H9 (cell line): ENCODE results near the gene NINL. TPM values are rescaled to one million over a fixed set of nuclear protein-coding genes. Genes with fewer than 3 reads are reported as not detected.

Experiments used
- DNase-seq: peaks from one replicate; pipeline ENCODE4 v3.0.0-alpha.2; 2017
- H2AFZ ChIP-seq: one replicate; pipeline ENCODE4 v1.6.1; 2013; ENCODE audit warnings: mild to moderate bottlenecking, low read length, control low read depth, moderate library complexity
- H2AK5ac ChIP-seq: 2 replicates; pipeline ENCODE4 v1.6.1; 2013; ENCODE audit warnings: low read length, control low read depth, mixed read lengths; ENCODE audit not compliant: insufficient read length
- H2BK120ac ChIP-seq: one replicate; pipeline ENCODE4 v1.6.1; 2013; ENCODE audit warnings: low read depth, mild to moderate bottlenecking, low read length, control low read depth, inconsistent platforms; ENCODE audit not compliant: poor library complexity, severe bottlenecking
- H2BK12ac ChIP-seq: 2 replicates; pipeline ENCODE4 v1.6.1; 2013; ENCODE audit warnings: low read length, control low read depth, mixed read lengths, low read depth; ENCODE audit not compliant: insufficient read length
- H2BK15ac ChIP-seq: 2 replicates; pipeline ENCODE4 v1.6.1; 2013; ENCODE audit warnings: low read depth, low read length, control low read depth
- H2BK20ac ChIP-seq: one replicate; pipeline ENCODE4 v1.6.1; 2013; ENCODE audit warnings: low read depth, mild to moderate bottlenecking, low read length, control low read depth, inconsistent platforms; ENCODE audit not compliant: poor library complexity, severe bottlenecking
- H2BK5ac ChIP-seq: 2 replicates; pipeline ENCODE4 v1.6.1; 2013; ENCODE audit warnings: low read length, control low read depth, mixed read lengths; ENCODE audit not compliant: insufficient read length
- H3K14ac ChIP-seq: 2 replicates; pipeline ENCODE4 v1.6.1; 2013; ENCODE audit warnings: low read length, control low read depth; ENCODE audit not compliant: insufficient read depth
- H3K18ac ChIP-seq: 2 replicates; pipeline ENCODE4 v1.6.1; 2013; ENCODE audit warnings: low read depth, mild to moderate bottlenecking, mixed read lengths, low read length, control low read depth; ENCODE audit not compliant: insufficient read length
- H3K23ac ChIP-seq: 2 replicates; pipeline ENCODE4 v1.6.1; 2013; ENCODE audit warnings: low read length, control low read depth, mixed read lengths, low read depth; ENCODE audit not compliant: insufficient read length
- H3K23me2 ChIP-seq: 2 replicates; pipeline ENCODE4 v1.6.1; 2013; ENCODE audit warnings: low read depth, mild to moderate bottlenecking, mixed read lengths, low read length, control low read depth; ENCODE audit not compliant: insufficient read length, poor library complexity, severe bottlenecking
- H3K27ac ChIP-seq: 2 replicates; pipeline ENCODE4 v1.5.1; 2013; ENCODE audit warnings: low read length, control low read depth, mixed read lengths, low read depth; ENCODE audit not compliant: insufficient read length
- H3K27me3 ChIP-seq: 2 replicates; pipeline ENCODE4 v1.6.1; 2013; ENCODE audit warnings: low read length, control low read depth, inconsistent platforms; ENCODE audit not compliant: insufficient read depth
- H3K4ac ChIP-seq: 2 replicates; pipeline ENCODE4 v1.6.1; 2013; ENCODE audit warnings: low read depth, mild to moderate bottlenecking, control low read depth, inconsistent platforms, low read length, moderate library complexity
- H3K4me1 ChIP-seq: 2 replicates; pipeline ENCODE4 v1.6.1; 2013; ENCODE audit warnings: low read length, control low read depth, inconsistent platforms; ENCODE audit not compliant: insufficient read depth
- H3K4me2 ChIP-seq: 2 replicates; pipeline ENCODE4 v1.6.1; 2013; ENCODE audit warnings: low read length, control low read depth, mixed read lengths; ENCODE audit not compliant: insufficient read length, insufficient read depth
- H3K56ac ChIP-seq: 2 replicates; pipeline ENCODE4 v1.6.1; 2013; ENCODE audit warnings: low read depth, mild to moderate bottlenecking, mixed read lengths, low read length, control low read depth; ENCODE audit not compliant: insufficient read length
- H3K79me1 ChIP-seq: 2 replicates; pipeline ENCODE4 v1.6.1; 2013; ENCODE audit warnings: low read depth, mild to moderate bottlenecking, moderate library complexity, low read length, control low read depth, inconsistent platforms; ENCODE audit not compliant: insufficient read depth, poor library complexity, severe bottlenecking
- H3K79me2 ChIP-seq: 2 replicates; pipeline ENCODE4 v1.6.1; 2013; ENCODE audit warnings: low read length, control low read depth, inconsistent platforms; ENCODE audit not compliant: insufficient read depth
- H3K9ac ChIP-seq: 2 replicates; pipeline ENCODE4 v1.6.1; 2013; ENCODE audit warnings: low read length, control low read depth, mixed read lengths; ENCODE audit not compliant: insufficient read length; ENCODE audit errors: extremely low read depth
- H3K9me3 ChIP-seq: one replicate; pipeline ENCODE4 v1.6.1; 2013; ENCODE audit warnings: low read depth, low read length, inconsistent platforms; ENCODE audit not compliant: control insufficient read depth
- H3T11ph ChIP-seq: one replicate; pipeline ENCODE4 v1.6.1; 2013; ENCODE audit warnings: mild to moderate bottlenecking, low read length, control low read depth, inconsistent platforms
- H4K20me1 ChIP-seq: one replicate; pipeline ENCODE4 v1.6.1; 2013; ENCODE audit not compliant: control insufficient read depth, insufficient read length, insufficient read depth
- H4K5ac ChIP-seq: 2 replicates; pipeline ENCODE4 v1.6.1; 2013; ENCODE audit warnings: low read depth, mild to moderate bottlenecking, mixed read lengths, low read length, control low read depth; ENCODE audit not compliant: insufficient read length
- H4K8ac ChIP-seq: replicated peaks from 2 replicates; pipeline ENCODE4 v1.6.1; 2013; ENCODE audit warnings: low read length, control low read depth, mixed read lengths, low read depth; ENCODE audit not compliant: insufficient read length
- H4K91ac ChIP-seq: 2 replicates; pipeline ENCODE4 v1.6.1; 2013; ENCODE audit warnings: low read depth, mild to moderate bottlenecking, moderate library complexity, mixed read lengths, low read length, control low read depth; ENCODE audit not compliant: insufficient read length
- H3K27ac Mint-ChIP-seq, 3 experiments: 2 replicates in 2 of 3; 3 replicates in 1 of 3; pipeline ENCODE4 v1.8.0; 2020 to 2021; ENCODE audit warnings: mixed read lengths in 3 of 3, mild to moderate bottlenecking in 1 of 3, moderate library complexity in 1 of 3
- H3K27me3 Mint-ChIP-seq: 2 replicates; pipeline ENCODE4 v1.8.0; 2021; ENCODE audit warnings: low read depth, mild to moderate bottlenecking, moderate library complexity, mixed read lengths
- H3K36me3 Mint-ChIP-seq, 3 experiments: 2 replicates in 2 of 3; 3 replicates in 1 of 3; pipeline ENCODE4 v1.8.0; 2020 to 2021; ENCODE audit warnings: low read depth in 3 of 3, mixed read lengths in 3 of 3; ENCODE audit not compliant: insufficient read depth in 1 of 3
- H3K4me1 Mint-ChIP-seq, 2 experiments: 2 replicates each; pipeline ENCODE4 v1.8.0; 2020; ENCODE audit warnings: mixed read lengths in 2 of 2
- H3K4me3 Mint-ChIP-seq, 2 experiments: 2 replicates in 1 of 2; 3 replicates in 1 of 2; pipeline ENCODE4 v1.8.0; 2020 to 2021; ENCODE audit warnings: mild to moderate bottlenecking in 2 of 2, mixed read lengths in 2 of 2, moderate library complexity in 1 of 2
- H3K9me3 Mint-ChIP-seq, 2 experiments: 2 replicates in 1 of 2; 3 replicates in 1 of 2; pipeline ENCODE4 v1.8.0; 2020; ENCODE audit warnings: mild to moderate bottlenecking in 2 of 2, mixed read lengths in 2 of 2, moderate library complexity in 1 of 2
- CTCF ChIP-seq: fragments of 200-600 bp; sonication (generic); conservative IDR thresholded peaks from 3 replicates; pipeline ENCODE4 v1.8.0; 2021; ENCODE audit warnings: antibody characterized with exemption, mild to moderate bottlenecking
- WGBS: extraction: QIAGEN DNeasy Blood & Tissue Kit; methylation state at CpG from one replicate; pipeline ENCODE4 v1.1.7; 2013; ENCODE audit warnings: missing lambda C conversion rate, low lambda C conversion rate, mixed read lengths; ENCODE audit not compliant: insufficient read length; ENCODE audit errors: extremely low coverage; 5-methylcytosine and 5-hydroxymethylcytosine counted together
- total RNA-seq: library from RNA; stranded (reverse); gene quantifications from 2 replicates; pipeline ENCODE4 v1.2.1, GENCODE V29; 2021

NINL gene
- total RNA-seq, 1 experiment from 2014 or later, result 34.3 TPM

- H4K91ac ChIP-seq, result no peak overlapping the region
- H3T11ph ChIP-seq, result no peak overlapping the region
- Mint-ChIP-seq H3K36me3 (peaks cover 0 to 7% (median 0%) of the 10 kb centered on the region in 3 experiments; a peak in 4 of 7 replicates), H3K4me1 (peaks cover 35 to 40% of the 10 kb centered on the region in 2 experiments), H3K27me3 (peaks cover 15% of the 10 kb centered on the region), H3K27ac (peak overlapping the region in 1 of 3 experiments; percentile 19; a peak in 1 of 7 replicates), H3K4me3 (peak overlapping the region; percentile 83 to 84), H3K9me3 (peaks cover 3 to 7% of the 10 kb centered on the region in 2 experiments; a peak in 3 of 5 replicates)
- no peak overlapping the region for H3K56ac ChIP-seq
- H2BK15ac ChIP-seq, result no peak overlapping the region
- no peak overlapping the region for H3K4ac ChIP-seq
- H3K79me2 ChIP-seq, result no peaks in the 10 kb centered on the region
- H4K5ac ChIP-seq, result no peak overlapping the region
- no peak overlapping the region for H3K27ac ChIP-seq
- no peak overlapping the region for H4K8ac ChIP-seq
- no CpG with 5 or more reads among the region's 17 CpGs for WGBS
- no peaks in the 10 kb centered on the region for H4K20me1 ChIP-seq
- peaks cover 17% of the 10 kb centered on the region for H3K23me2 ChIP-seq
- H2BK20ac ChIP-seq, result no peak overlapping the region
- H3K18ac ChIP-seq, result no peak overlapping the region
- H2BK5ac ChIP-seq, result no peak overlapping the region
- H2BK120ac ChIP-seq, result no peak overlapping the region
- DNase-seq, result no peak
- H2AK5ac ChIP-seq, result no peak overlapping the region
- no peak overlapping the region for H3K14ac ChIP-seq
- H3K79me1 ChIP-seq, result no peaks in the 10 kb centered on the region
- no peak overlapping the region for H2BK12ac ChIP-seq
- H3K4me1 ChIP-seq, result no peaks in the 10 kb centered on the region
- no peaks in the 10 kb centered on the region for H3K9me3 ChIP-seq
- peak overlapping the region; percentile 84 for H3K4me2 ChIP-seq
- H3K9ac ChIP-seq, result no peak overlapping the region
- H3K27me3 ChIP-seq, result no peaks in the 10 kb centered on the region; the same call in 1 of the 2 replicates
- H3K23ac ChIP-seq, result no peak overlapping the region
- no peak overlapping the region for H2AFZ ChIP-seq
- TF ChIP-seq CTCF, result no peak
These were observed 37.3 kb upstream of the NINL start for GRCh38 chr20:25622450-25623224.
